Activated CD8-positive, alpha-beta T cell treated with anti-CD3 and anti-CD28 coated beads for 36 hours (primary cell): Measurements from ENCODE around the gene STK4. TPM values are rescaled to one million over a fixed set of nuclear protein-coding genes. Genes with fewer than 3 reads are reported as not detected.
"Not testable (repeated sequence)": the region's sequence is repeated elsewhere in the genome, so short reads cannot be mapped to it uniquely, and the experiment has no call there.

Experiments used
- ATAC-seq: fragments of 200-7000 bp; cut with Tn5 transposase; one replicate; pipeline ENCODE4 v1.10.0; 2021; ENCODE audit warnings: mild to moderate bottlenecking, moderate library complexity
- CTCF ChIA-PET: fragments of 350-600 bp; sonication (Branson Sonifier 250); formaldehyde crosslinking; loops from one replicate; lab custom pipeline; 2021; ENCODE audit warnings: antibody characterized with exemption; lab: Charles Lee
- POLR2A ChIA-PET: fragments of 350-600 bp; sonication (Branson Sonifier 250); formaldehyde crosslinking; loops from one replicate; lab custom pipeline; 2021; ENCODE audit warnings: antibody characterized with exemption; lab: Charles Lee
- DNase-seq: peaks from one replicate; pipeline ENCODE4 v3.0.0-alpha.2; 2020
- H3K27ac Mint-ChIP-seq: one replicate; pipeline ENCODE4 v1.8.0; 2021; ENCODE audit warnings: mild to moderate bottlenecking, mixed read lengths
- H3K27me3 Mint-ChIP-seq: one replicate; pipeline ENCODE4 v1.8.0; 2021; ENCODE audit warnings: mixed read lengths
- H3K36me3 Mint-ChIP-seq: one replicate; pipeline ENCODE4 v1.8.0; 2021; ENCODE audit warnings: low read depth, mixed read lengths
- H3K4me1 Mint-ChIP-seq: one replicate; pipeline ENCODE4 v1.8.0; 2021; ENCODE audit warnings: low read depth, mixed read lengths
- H3K4me3 Mint-ChIP-seq: one replicate; pipeline ENCODE4 v1.8.0; 2021; ENCODE audit warnings: mild to moderate bottlenecking, moderate library complexity, mixed read lengths
- H3K9me3 Mint-ChIP-seq: one replicate; pipeline ENCODE4 v1.8.0; 2021; ENCODE audit warnings: mixed read lengths
- intact Hi-C: fragments of 100-400 bp; cut with micrococcal nuclease; formaldehyde crosslinking; loops from one replicate; pipeline ENCODE4 v1.10.0; 2022
- total RNA-seq, 2 experiments: library from RNA; stranded (reverse); gene quantifications; one replicate each; pipeline ENCODE4 v1.2.3, GENCODE V29; 2021
- TF ChIP-seq, protein P1 (sequence below): fragments of 200-600 bp; IDR thresholded peaks from one replicate; pipeline ENCODE4 v1.8.0; 2022; ENCODE audit warnings: antibody characterized with exemption, mild to moderate bottlenecking

STK4 gene
- total RNA-seq, 2 experiments from 2014 or later, result 154 to 165 TPM

GRCh38 chr20:45008521-45009049, 42.3 kb downstream of the STK4 start:
- Mint-ChIP-seq H3K4me1 (peaks cover 48% of the 10 kb centered on the region), H3K4me3 (no peak overlapping the region), H3K27me3 (no peaks in the 10 kb centered on the region), H3K27ac (peak overlapping the region; percentile 59), H3K36me3 (peaks cover 55% of the 10 kb centered on the region), H3K9me3 (no peaks in the 10 kb centered on the region)
- intact Hi-C loops, result no loop called here
- ChIA-PET CTCF (no interaction called here), POLR2A (interaction anchor here (1.2 to 1.8 kb wide), 2 partner anchors 12 to 18 kb away, joined by 3 to 5 read pairs; no protein-coding TSS in a partner anchor)
- TF ChIP-seq, protein P1, sequence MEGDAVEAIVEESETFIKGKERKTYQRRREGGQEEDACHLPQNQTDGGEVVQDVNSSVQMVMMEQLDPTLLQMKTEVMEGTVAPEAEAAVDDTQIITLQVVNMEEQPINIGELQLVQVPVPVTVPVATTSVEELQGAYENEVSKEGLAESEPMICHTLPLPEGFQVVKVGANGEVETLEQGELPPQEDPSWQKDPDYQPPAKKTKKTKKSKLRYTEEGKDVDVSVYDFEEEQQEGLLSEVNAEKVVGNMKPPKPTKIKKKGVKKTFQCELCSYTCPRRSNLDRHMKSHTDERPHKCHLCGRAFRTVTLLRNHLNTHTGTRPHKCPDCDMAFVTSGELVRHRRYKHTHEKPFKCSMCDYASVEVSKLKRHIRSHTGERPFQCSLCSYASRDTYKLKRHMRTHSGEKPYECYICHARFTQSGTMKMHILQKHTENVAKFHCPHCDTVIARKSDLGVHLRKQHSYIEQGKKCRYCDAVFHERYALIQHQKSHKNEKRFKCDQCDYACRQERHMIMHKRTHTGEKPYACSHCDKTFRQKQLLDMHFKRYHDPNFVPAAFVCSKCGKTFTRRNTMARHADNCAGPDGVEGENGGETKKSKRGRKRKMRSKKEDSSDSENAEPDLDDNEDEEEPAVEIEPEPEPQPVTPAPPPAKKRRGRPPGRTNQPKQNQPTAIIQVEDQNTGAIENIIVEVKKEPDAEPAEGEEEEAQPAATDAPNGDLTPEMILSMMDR, result no peak
- DNase-seq, result no peak
- ATAC-seq, result no peak

GRCh38 chr20:45010399-45010828, 44.1 kb downstream of the STK4 start:
- H3K4me1 Mint-ChIP-seq, result peaks cover 52% of the 10 kb centered on the region
- no peak for DNase-seq
- H3K36me3 Mint-ChIP-seq, result peaks cover 53% of the 10 kb centered on the region
- CTCF ChIA-PET, result interaction anchor here (0.8 to 5.5 kb wide), 23 partner anchors 10 to 105 kb away, joined by 3 to 53 read pairs (median 6); no protein-coding TSS in a partner anchor
- TF ChIP-seq, protein P1, result no peak
- peak; percentile 17 for ATAC-seq
- POLR2A ChIA-PET, result interaction anchor here (1.2 kb wide), 1 partner anchor 51 kb away, joined by 4 read pairs; no protein-coding TSS in a partner anchor
- intact Hi-C loops, result no loop called here
- H3K27me3 Mint-ChIP-seq, result no peaks in the 10 kb centered on the region
- no peaks in the 10 kb centered on the region for H3K9me3 Mint-ChIP-seq
- no peak overlapping the region for H3K27ac Mint-ChIP-seq
- H3K4me3 Mint-ChIP-seq, result no peak overlapping the region

DNA sequence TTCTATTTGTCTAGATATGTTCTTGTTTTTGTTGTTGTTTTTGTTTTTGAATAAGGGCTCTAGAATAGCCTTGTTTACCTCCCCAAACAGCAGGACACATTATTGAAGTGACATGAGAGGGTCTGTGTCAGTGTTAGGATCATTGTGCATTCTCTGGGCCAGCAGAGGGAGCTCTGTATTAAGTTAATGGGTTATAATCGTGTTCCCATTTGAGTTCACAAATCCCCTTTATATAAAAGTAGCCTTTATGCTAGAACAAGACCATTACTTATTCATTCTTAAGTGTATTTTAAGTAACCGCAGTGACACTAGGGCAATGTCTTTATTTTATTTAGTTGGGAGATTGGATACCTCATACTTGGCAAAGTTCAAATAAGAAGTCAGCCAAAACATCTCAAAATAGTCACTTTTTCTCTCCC, 44.8 kb downstream of the STK4 start:
- intact Hi-C loops, result no loop called here
- TF ChIP-seq, protein P1, result peak; percentile 75
- H3K4me1 Mint-ChIP-seq, result peaks cover 57% of the 10 kb centered on the region
- CTCF ChIA-PET, result interaction anchor here (0.8 to 5.5 kb wide), 27 partner anchors 9 to 283 kb away, joined by 3 to 53 read pairs (median 5); no protein-coding TSS in a partner anchor
- peaks cover 55% of the 10 kb centered on the region for H3K36me3 Mint-ChIP-seq
- POLR2A ChIA-PET, result interaction anchor here (0.8 to 1.2 kb wide), 2 partner anchors 39 to 52 kb away, joined by 4 read pairs; no protein-coding TSS in a partner anchor
- H3K4me3 Mint-ChIP-seq, result no peak overlapping the region
- ATAC-seq (peak; percentile 82), DNase-seq (peak; percentile 76)
- no peaks in the 10 kb centered on the region for H3K27me3 Mint-ChIP-seq
- no peak overlapping the region for H3K27ac Mint-ChIP-seq
- no peaks in the 10 kb centered on the region for H3K9me3 Mint-ChIP-seq

DNA sequence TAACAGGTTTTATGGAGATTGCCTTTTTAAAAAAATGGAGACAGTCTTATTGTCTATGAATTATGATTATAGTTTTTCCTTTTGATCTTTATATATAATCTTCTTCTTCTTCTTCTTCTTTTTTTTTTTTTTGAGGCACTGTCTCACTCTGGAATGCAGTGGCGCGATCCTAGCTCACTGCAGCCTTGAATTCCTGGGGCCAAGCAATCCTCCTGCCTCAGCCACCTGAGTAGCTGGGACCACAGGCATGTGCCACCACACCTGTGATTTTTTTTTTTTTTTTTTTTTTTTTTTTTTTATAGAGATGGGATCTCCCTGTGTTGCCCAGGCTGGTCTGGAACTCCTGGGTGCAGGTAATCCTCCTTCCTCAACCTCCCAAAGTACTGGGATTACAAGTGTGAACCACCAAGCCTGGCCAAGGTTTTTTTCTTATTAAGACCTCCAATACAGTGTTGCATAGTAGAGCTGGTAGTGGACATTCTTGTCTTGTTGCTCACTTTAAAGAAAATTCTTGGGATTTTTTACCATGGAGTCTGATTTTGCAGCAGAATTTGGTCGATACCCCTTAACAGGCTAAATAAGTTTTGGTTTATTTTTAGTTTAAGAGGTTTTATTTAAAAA, 46.5 kb downstream of the STK4 start:
- TF ChIP-seq, protein P1, result no peak
- no peak for DNase-seq
- Mint-ChIP-seq H3K27me3 (no peaks in the 10 kb centered on the region), H3K9me3 (no peaks in the 10 kb centered on the region), H3K27ac (no peak overlapping the region), H3K4me3 (no peak overlapping the region), H3K4me1 (peaks cover 61% of the 10 kb centered on the region), H3K36me3 (peaks cover 55% of the 10 kb centered on the region)
- ChIA-PET POLR2A (interaction anchor here (0.6 to 0.9 kb wide), 2 partner anchors 13 to 20 kb away, joined by 3 read pairs; no protein-coding TSS in a partner anchor), CTCF (interaction anchor here (1.2 to 5.5 kb wide), 8 partner anchors 9 to 281 kb away, joined by 3 to 53 read pairs (median 10); partner anchors contain the start of gene TOMM34)
- intact Hi-C loops, result no loop called here
- ATAC-seq, result no peak

- CTCF ChIA-PET, result interaction anchor here (0.7 to 5.5 kb wide), 4 partner anchors 18 to 83 kb away, joined by 3 to 53 read pairs (median 6); no protein-coding TSS in a partner anchor
- H3K9me3 Mint-ChIP-seq, ATAC-seq, H3K27ac Mint-ChIP-seq, H3K4me3 Mint-ChIP-seq, intact Hi-C loops, DNase-seq, H3K27me3 Mint-ChIP-seq: not testable (repeated sequence)
- peaks cover 51% of the 10 kb centered on the region for H3K36me3 Mint-ChIP-seq
- POLR2A ChIA-PET, result interaction anchor here (1.2 kb wide), 1 partner anchor 14 kb away, joined by 4 read pairs; no protein-coding TSS in a partner anchor
- H3K4me1 Mint-ChIP-seq, result peaks cover 57% of the 10 kb centered on the region
These were observed 47.8 kb downstream of the STK4 start for GRCh38 chr20:45014131-45014530.
